MM.1S (cell line): ENCODE results near the gene CNOT2.

Experiments used
- DNase-seq: peaks from one replicate; pipeline ENCODE4 v3.0.0-alpha.2; 2015
- H2AFZ ChIP-seq: fragments of 300-600 bp; sonication (generic); 2 replicates; pipeline ENCODE4 v1.6.0; 2016; ENCODE audit warnings: antibody characterized with exemption, low read length
- H3F3A ChIP-seq: fragments of 300-600 bp; sonication (generic); 2 replicates; pipeline ENCODE4 v1.6.1; 2016; ENCODE audit warnings: mild to moderate bottlenecking, antibody characterized with exemption, low read length, moderate library complexity, mixed read lengths; ENCODE audit not compliant: insufficient read depth
- H3K27ac ChIP-seq: fragments of 300-600 bp; sonication (generic); 2 replicates; pipeline ENCODE4 v1.5.1; 2016; ENCODE audit warnings: mild to moderate bottlenecking, low read length
- H3K27me3 ChIP-seq: fragments of 300-600 bp; sonication (generic); replicated peaks from 2 replicates; pipeline ENCODE4 v1.6.0; 2016; ENCODE audit warnings: low read length; ENCODE audit not compliant: insufficient read depth
- H3K36me3 ChIP-seq: fragments of 300-600 bp; sonication (generic); replicated peaks from 2 replicates; pipeline ENCODE4 v1.6.1; 2016; ENCODE audit warnings: mild to moderate bottlenecking, low read length, mixed read lengths; ENCODE audit not compliant: insufficient read depth
- H3K4me1 ChIP-seq: fragments of 300-600 bp; sonication (generic); 2 replicates; pipeline ENCODE4 v1.6.1; 2016; ENCODE audit warnings: low read length, mixed read lengths
- H3K4me2 ChIP-seq: fragments of 300-600 bp; sonication (generic); 2 replicates; pipeline ENCODE4 v1.6.0; 2016; ENCODE audit warnings: low read depth, low read length
- H3K4me3 ChIP-seq: fragments of 300-600 bp; sonication (generic); 2 replicates; pipeline ENCODE4 v1.5.1; 2016; ENCODE audit warnings: low read length, mixed read lengths
- H3K79me2 ChIP-seq: fragments of 300-600 bp; sonication (generic); 2 replicates; pipeline ENCODE4 v1.6.1; 2016; ENCODE audit warnings: mixed run types, low read length, mixed read lengths
- H3K9ac ChIP-seq: fragments of 300-600 bp; sonication (generic); 2 replicates; pipeline ENCODE4 v1.6.1; 2016; ENCODE audit warnings: low read length, mixed read lengths
- H3K9me2 ChIP-seq: fragments of 300-600 bp; sonication (generic); replicated peaks from 2 replicates; pipeline ENCODE4 v1.6.1; 2016; ENCODE audit warnings: mild to moderate bottlenecking, low read length, mixed read lengths; ENCODE audit not compliant: insufficient read depth
- H3K9me3 ChIP-seq: fragments of 300-600 bp; sonication (generic); replicated peaks from 2 replicates; pipeline ENCODE4 v1.6.1; 2016; ENCODE audit warnings: mild to moderate bottlenecking, low read length, mixed read lengths; ENCODE audit not compliant: insufficient read depth
- H4K20me1 ChIP-seq: fragments of 300-600 bp; sonication (generic); 2 replicates; pipeline ENCODE4 v1.6.1; 2016; ENCODE audit warnings: mild to moderate bottlenecking, low read length, moderate library complexity, mixed read lengths; ENCODE audit not compliant: insufficient read depth
- CTCF ChIP-seq: fragments of 300-600 bp; sonication (generic); IDR thresholded peaks from 2 replicates; pipeline ENCODE4 v1.5.1; 2016; ENCODE audit warnings: antibody characterized with exemption, low read length, mixed read lengths
- EZH2 ChIP-seq: fragments of 300-600 bp; sonication (generic); optimal IDR thresholded peaks from 2 replicates; pipeline ENCODE3; 2017; ENCODE audit warnings: low read depth, mild to moderate bottlenecking, antibody characterized with exemption, low read length, mixed read lengths
- EZH2phosphoT487 ChIP-seq: fragments of 300-600 bp; sonication (generic); IDR thresholded peaks from 2 replicates; pipeline ENCODE4 v1.6.1; 2018; ENCODE audit warnings: antibody characterized with exemption, low read length

The CNOT2 gene

DNA sequence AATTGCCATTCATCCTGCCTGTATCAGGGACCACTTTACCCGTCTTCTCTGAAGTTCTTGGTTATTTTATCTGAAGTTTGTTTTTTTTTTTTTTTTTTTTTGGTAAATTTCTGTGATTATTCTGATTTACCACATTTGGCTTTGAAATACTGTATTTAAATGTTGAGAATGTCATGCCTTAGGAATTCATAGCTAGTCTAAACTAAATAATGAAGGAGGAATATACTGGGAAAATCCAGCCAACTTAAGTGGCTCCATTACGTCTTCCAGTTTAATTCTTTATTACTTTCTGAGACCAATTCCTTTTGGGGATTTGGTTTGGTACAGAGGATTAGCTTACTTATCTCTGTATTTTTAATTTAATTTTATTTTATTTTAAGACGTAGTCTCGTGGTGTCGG is 62.6 kb downstream of the CNOT2 start:
- Histone ChIP-seq H3K9me2 (no peaks in the 10 kb centered on the region), H3K9ac (no peak overlapping the region), H3K36me3 (0 out of 2 replicates have a peak, but pooled peaks cover 5% of the 10 kb centered on the region), H3K27me3 (no peaks in the 10 kb centered on the region), H2AFZ (no peak overlapping the region), H3K4me1 (no peaks in the 10 kb centered on the region), H3K27ac (no peak overlapping the region), H4K20me1 (no peaks in the 10 kb centered on the region), H3K4me3 (no peak overlapping the region), H3K9me3 (no peaks in the 10 kb centered on the region), H3F3A (no peaks in the 10 kb centered on the region), H3K4me2 (no peak overlapping the region), H3K79me2 (peaks cover 30% of the 10 kb centered on the region)
- TF ChIP-seq EZH2 (no peak), CTCF (no peak)
- no peak for DNase-seq

DNA sequence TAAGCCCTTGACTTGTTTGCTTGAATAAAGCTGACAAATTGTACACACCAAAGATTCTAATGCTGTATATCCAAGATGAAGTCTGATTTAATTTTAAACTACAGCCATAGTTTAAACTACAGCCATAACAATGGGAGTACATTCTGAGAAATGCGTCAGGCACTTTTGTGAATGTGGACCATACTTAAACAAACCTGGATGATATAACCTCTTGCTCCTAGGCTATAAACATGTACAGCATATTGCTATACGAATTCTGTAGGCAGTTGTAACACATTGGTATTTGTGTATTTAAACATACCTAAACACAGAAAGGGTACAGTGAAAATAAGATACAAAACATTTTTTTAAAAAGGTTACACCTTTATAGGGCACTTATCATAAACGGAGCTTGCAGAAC is 63.4 kb downstream of the CNOT2 start:
- no peaks in the 10 kb centered on the region for H4K20me1 ChIP-seq
- no peak for DNase-seq
- TF ChIP-seq EZH2 (no peak), CTCF (no peak)
- H3K9me2 ChIP-seq, result no peaks in the 10 kb centered on the region
- H3K79me2 ChIP-seq, result peaks cover 37% of the 10 kb centered on the region
- H3K27me3 ChIP-seq, result no peaks in the 10 kb centered on the region
- H3K27ac ChIP-seq, result no peak overlapping the region
- no peak overlapping the region for H3K4me3 ChIP-seq
- no peak overlapping the region for H3K4me2 ChIP-seq
- no peak overlapping the region for H3K9ac ChIP-seq
- peaks cover 5% of the 10 kb centered on the region; the same call in 1 of the 2 replicates for H3K36me3 ChIP-seq
- no peaks in the 10 kb centered on the region for H3K4me1 ChIP-seq
- H2AFZ ChIP-seq, result no peak overlapping the region
- no peaks in the 10 kb centered on the region for H3F3A ChIP-seq
- no peaks in the 10 kb centered on the region for H3K9me3 ChIP-seq

- H3K4me2 ChIP-seq, result no peak overlapping the region
- peaks cover 43% of the 10 kb centered on the region for H3K79me2 ChIP-seq
- no peaks in the 10 kb centered on the region for H3F3A ChIP-seq
- H3K27ac ChIP-seq, result no peak overlapping the region
- no peak overlapping the region for H2AFZ ChIP-seq
- H3K9me2 ChIP-seq, result no peaks in the 10 kb centered on the region
- no peak for TF ChIP-seq EZH2
- no peak for TF ChIP-seq CTCF
- no peak for TF ChIP-seq EZH2phosphoT487
- no peaks in the 10 kb centered on the region for H3K27me3 ChIP-seq
- no peaks in the 10 kb centered on the region for H3K9me3 ChIP-seq
- H4K20me1 ChIP-seq, result no peaks in the 10 kb centered on the region
- H3K9ac ChIP-seq, result no peak overlapping the region
- DNase-seq, result no peak
- no peaks in the 10 kb centered on the region for H3K4me1 ChIP-seq
- peaks cover 5% of the 10 kb centered on the region; the same call in 1 of the 2 replicates for H3K36me3 ChIP-seq
- H3K4me3 ChIP-seq, result no peak overlapping the region
These were observed 64.6 kb downstream of the CNOT2 start for GRCh38 chr12:70307868-70308267.

DNA sequence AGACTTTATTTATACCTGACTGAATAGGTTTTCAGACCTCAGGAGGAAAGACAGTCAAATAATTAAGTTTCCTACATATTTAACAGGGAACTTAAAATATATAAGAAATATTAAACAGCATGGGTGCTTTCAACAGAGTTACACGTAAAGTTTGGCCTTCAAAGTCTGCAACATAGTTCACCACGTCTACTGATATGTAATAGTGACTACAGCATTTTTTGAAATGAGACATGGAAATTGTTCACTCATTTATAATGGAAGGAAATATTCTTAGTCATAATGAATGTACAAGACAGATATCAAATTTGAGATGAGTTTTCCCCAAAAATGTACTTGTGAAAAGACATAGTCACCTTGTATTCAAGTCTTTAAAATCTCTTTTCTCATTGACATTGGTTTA is 66.1 kb downstream of the CNOT2 start:
- H3K79me2 ChIP-seq, result peaks cover 56% of the 10 kb centered on the region
- no peaks in the 10 kb centered on the region for H3K4me1 ChIP-seq
- no peak overlapping the region for H3K27ac ChIP-seq
- H3F3A ChIP-seq, result no peaks in the 10 kb centered on the region
- TF ChIP-seq EZH2 (no peak), CTCF (no peak)
- H2AFZ ChIP-seq, result no peak overlapping the region
- H3K36me3 ChIP-seq, result peaks cover 5% of the 10 kb centered on the region; the same call in 1 of the 2 replicates
- no peaks in the 10 kb centered on the region for H4K20me1 ChIP-seq
- H3K27me3 ChIP-seq, result no peaks in the 10 kb centered on the region
- no peak overlapping the region for H3K9ac ChIP-seq
- H3K4me2 ChIP-seq, result no peak overlapping the region
- H3K9me3 ChIP-seq, result no peaks in the 10 kb centered on the region
- no peaks in the 10 kb centered on the region for H3K9me2 ChIP-seq
- no peak overlapping the region for H3K4me3 ChIP-seq
- no peak for DNase-seq
